HCT116 (cell line): ENCODE measurements around the gene ACCS.

Source experiments
- CBX3 ChIP-seq: IDR thresholded peaks from 2 replicates; pipeline ENCODE4 v1.6.1; 2012; ENCODE audit warnings: low read depth
- POLR2A ChIP-seq: IDR thresholded peaks from 2 replicates; pipeline ENCODE4 v1.7.0; 2011; ENCODE audit warnings: borderline replicate concordance; ENCODE audit not compliant: insufficient read depth, insufficient read length; ENCODE audit errors: extremely low read depth
- TCF7L2 ChIP-seq: IDR thresholded peaks from 2 replicates; pipeline ENCODE4 v1.7.0; 2011; ENCODE audit warnings: borderline replicate concordance, inconsistent platforms; ENCODE audit not compliant: insufficient read depth, insufficient read length; ENCODE audit errors: extremely low read depth
- ZNF274 ChIP-seq: fragments of 200-500 bp; sonication (Bioruptor generic); IDR thresholded peaks from 2 replicates; pipeline ENCODE4 v1.6.1; 2014; ENCODE audit warnings: mild to moderate bottlenecking, low read depth, low read length, inconsistent platforms
- TF ChIP-seq, protein P1 (sequence below): IDR thresholded peaks from 2 replicates; pipeline ENCODE4 v1.6.1; 2012; ENCODE audit warnings: low read depth
- TF ChIP-seq, protein P2 (sequence below), 3 experiments: fragments of 200-600 bp in 1 of 3; sonication (generic) in 1 of 3; IDR thresholded peaks in 2 of 3; conservative IDR thresholded peaks in 1 of 3; 2 replicates each; pipeline ENCODE4 v1.5.1; 2012 to 2017; ENCODE audit warnings: low read depth in 2 of 3, low read length in 2 of 3, antibody characterized with exemption in 1 of 3, borderline replicate concordance in 1 of 3, control low read depth in 1 of 3, mild to moderate bottlenecking in 1 of 3, mixed read lengths in 1 of 3, mixed run types in 1 of 3, moderate library complexity in 1 of 3; ENCODE audit not compliant: insufficient read depth in 1 of 3
- TF ChIP-seq, protein P3 (sequence below): IDR thresholded peaks from 2 replicates; pipeline ENCODE4 v1.6.1; 2012

DNA sequence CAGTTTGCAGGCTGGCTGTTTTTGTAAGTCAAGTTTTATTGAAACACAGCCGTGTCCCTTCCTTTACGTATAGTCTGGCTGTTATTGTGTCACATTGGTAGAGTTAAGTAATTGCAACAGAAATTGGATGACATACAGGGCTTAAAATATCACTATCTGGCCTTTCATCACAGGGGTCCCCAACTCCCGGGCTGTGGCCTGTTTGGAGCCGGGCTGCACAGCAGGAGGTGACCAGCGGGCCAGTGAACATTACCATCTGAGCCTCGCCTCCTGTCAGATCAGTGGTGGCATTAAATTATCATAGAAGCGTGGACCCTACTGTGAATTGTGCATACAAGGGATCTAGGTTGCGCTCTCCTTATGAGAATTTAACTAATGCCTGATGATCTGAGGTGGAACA, 61.1 kb downstream of the ACCS start:
- TF ChIP-seq ZNF274 (no peak), POLR2A (no peak), TCF7L2 (no peak), CBX3 (no peak)
- TF ChIP-seq, protein P1, sequence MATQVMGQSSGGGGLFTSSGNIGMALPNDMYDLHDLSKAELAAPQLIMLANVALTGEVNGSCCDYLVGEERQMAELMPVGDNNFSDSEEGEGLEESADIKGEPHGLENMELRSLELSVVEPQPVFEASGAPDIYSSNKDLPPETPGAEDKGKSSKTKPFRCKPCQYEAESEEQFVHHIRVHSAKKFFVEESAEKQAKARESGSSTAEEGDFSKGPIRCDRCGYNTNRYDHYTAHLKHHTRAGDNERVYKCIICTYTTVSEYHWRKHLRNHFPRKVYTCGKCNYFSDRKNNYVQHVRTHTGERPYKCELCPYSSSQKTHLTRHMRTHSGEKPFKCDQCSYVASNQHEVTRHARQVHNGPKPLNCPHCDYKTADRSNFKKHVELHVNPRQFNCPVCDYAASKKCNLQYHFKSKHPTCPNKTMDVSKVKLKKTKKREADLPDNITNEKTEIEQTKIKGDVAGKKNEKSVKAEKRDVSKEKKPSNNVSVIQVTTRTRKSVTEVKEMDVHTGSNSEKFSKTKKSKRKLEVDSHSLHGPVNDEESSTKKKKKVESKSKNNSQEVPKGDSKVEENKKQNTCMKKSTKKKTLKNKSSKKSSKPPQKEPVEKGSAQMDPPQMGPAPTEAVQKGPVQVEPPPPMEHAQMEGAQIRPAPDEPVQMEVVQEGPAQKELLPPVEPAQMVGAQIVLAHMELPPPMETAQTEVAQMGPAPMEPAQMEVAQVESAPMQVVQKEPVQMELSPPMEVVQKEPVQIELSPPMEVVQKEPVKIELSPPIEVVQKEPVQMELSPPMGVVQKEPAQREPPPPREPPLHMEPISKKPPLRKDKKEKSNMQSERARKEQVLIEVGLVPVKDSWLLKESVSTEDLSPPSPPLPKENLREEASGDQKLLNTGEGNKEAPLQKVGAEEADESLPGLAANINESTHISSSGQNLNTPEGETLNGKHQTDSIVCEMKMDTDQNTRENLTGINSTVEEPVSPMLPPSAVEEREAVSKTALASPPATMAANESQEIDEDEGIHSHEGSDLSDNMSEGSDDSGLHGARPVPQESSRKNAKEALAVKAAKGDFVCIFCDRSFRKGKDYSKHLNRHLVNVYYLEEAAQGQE, result no peak
- TF ChIP-seq, protein P2, sequence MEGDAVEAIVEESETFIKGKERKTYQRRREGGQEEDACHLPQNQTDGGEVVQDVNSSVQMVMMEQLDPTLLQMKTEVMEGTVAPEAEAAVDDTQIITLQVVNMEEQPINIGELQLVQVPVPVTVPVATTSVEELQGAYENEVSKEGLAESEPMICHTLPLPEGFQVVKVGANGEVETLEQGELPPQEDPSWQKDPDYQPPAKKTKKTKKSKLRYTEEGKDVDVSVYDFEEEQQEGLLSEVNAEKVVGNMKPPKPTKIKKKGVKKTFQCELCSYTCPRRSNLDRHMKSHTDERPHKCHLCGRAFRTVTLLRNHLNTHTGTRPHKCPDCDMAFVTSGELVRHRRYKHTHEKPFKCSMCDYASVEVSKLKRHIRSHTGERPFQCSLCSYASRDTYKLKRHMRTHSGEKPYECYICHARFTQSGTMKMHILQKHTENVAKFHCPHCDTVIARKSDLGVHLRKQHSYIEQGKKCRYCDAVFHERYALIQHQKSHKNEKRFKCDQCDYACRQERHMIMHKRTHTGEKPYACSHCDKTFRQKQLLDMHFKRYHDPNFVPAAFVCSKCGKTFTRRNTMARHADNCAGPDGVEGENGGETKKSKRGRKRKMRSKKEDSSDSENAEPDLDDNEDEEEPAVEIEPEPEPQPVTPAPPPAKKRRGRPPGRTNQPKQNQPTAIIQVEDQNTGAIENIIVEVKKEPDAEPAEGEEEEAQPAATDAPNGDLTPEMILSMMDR (IDR thresholded peaks at IDR 0.05 in 2 of 3, conservative IDR thresholded peaks at IDR 0.05 in 1 of 3; ENCODE audit: borderline replicate concordance in 1 of 3, insufficient read depth in 1 of 3, low read depth in 2 of 3, low read length in 2 of 3), result no peak
- TF ChIP-seq, protein P3, sequence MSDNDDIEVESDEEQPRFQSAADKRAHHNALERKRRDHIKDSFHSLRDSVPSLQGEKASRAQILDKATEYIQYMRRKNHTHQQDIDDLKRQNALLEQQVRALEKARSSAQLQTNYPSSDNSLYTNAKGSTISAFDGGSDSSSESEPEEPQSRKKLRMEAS, result no peak
